DMS114 treated with DMSO at 0.1 percent for 48 hours (cell line): ENCODE results near the gene ARHGEF26.

Source experiments
- DNase-seq: peaks from one replicate; lab custom pipeline; 2025; ENCODE audit not compliant: unreplicated experiment; lab: John Stamatoyannopoulos, UW

The ARHGEF26 gene

GRCh38 chr3:154247806-154248415 is 126.7 kb downstream of the ARHGEF26 start:
- DNase-seq, result no peak

GRCh38 chr3:154250291-154250690 is 129.1 kb downstream of the ARHGEF26 start:
- no peak for DNase-seq

GRCh38 chr3:154251610-154252009 is 130.4 kb downstream of the ARHGEF26 start:
- no peak for DNase-seq

- peak; percentile 81 for DNase-seq
Observed at GRCh38 chr3:154252759-154253638, 131.8 kb downstream of the ARHGEF26 start.

- no peak for DNase-seq
Observed at GRCh38 chr3:154254527-154254926, 133.3 kb downstream of the ARHGEF26 start.

- no peak for DNase-seq
Observed at GRCh38 chr3:154273381-154273780, 152.2 kb downstream of the ARHGEF26 start.

GRCh38 chr3:154274348-154274747 is 153.2 kb downstream of the ARHGEF26 start:
- no peak for DNase-seq

GRCh38 chr3:154275292-154275691 is 154.1 kb downstream of the ARHGEF26 start:
- DNase-seq, result no peak

- DNase-seq, result no peak
Observed at GRCh38 chr3:154275965-154276364, 154.8 kb downstream of the ARHGEF26 start.

GRCh38 chr3:154280161-154280560 is 159.0 kb downstream of the ARHGEF26 start:
- DNase-seq, result no peak

- no peak for DNase-seq
Observed at GRCh38 chr3:154285221-154285620, 164.0 kb downstream of the ARHGEF26 start.

GRCh38 chr3:154290187-154290586 is 169.0 kb downstream of the ARHGEF26 start:
- no peak for DNase-seq

- no peak for DNase-seq
Observed at GRCh38 chr3:154294016-154294415, 172.8 kb downstream of the ARHGEF26 start.

GRCh38 chr3:154301561-154301960 is 180.4 kb downstream of the ARHGEF26 start:
- DNase-seq, result no peak

- DNase-seq, result no peak
Observed at GRCh38 chr3:154304116-154304786, 183.1 kb downstream of the ARHGEF26 start.

GRCh38 chr3:154304936-154305335 is 183.7 kb downstream of the ARHGEF26 start:
- DNase-seq, result no peak

- DNase-seq, result no peak
Observed at GRCh38 chr3:154307363-154307762, 186.2 kb downstream of the ARHGEF26 start.
